HG02623 (cell line): Measurements from ENCODE around the gene CELSR1.

Experiments used
- ATAC-seq: cut with Tn5 transposase; IDR thresholded peaks from one replicate; pipeline ENCODE4 v1.9.1; 2021; ENCODE audit warnings: moderate library complexity; ENCODE audit not compliant: unreplicated experiment

CELSR1 gene, protein sequence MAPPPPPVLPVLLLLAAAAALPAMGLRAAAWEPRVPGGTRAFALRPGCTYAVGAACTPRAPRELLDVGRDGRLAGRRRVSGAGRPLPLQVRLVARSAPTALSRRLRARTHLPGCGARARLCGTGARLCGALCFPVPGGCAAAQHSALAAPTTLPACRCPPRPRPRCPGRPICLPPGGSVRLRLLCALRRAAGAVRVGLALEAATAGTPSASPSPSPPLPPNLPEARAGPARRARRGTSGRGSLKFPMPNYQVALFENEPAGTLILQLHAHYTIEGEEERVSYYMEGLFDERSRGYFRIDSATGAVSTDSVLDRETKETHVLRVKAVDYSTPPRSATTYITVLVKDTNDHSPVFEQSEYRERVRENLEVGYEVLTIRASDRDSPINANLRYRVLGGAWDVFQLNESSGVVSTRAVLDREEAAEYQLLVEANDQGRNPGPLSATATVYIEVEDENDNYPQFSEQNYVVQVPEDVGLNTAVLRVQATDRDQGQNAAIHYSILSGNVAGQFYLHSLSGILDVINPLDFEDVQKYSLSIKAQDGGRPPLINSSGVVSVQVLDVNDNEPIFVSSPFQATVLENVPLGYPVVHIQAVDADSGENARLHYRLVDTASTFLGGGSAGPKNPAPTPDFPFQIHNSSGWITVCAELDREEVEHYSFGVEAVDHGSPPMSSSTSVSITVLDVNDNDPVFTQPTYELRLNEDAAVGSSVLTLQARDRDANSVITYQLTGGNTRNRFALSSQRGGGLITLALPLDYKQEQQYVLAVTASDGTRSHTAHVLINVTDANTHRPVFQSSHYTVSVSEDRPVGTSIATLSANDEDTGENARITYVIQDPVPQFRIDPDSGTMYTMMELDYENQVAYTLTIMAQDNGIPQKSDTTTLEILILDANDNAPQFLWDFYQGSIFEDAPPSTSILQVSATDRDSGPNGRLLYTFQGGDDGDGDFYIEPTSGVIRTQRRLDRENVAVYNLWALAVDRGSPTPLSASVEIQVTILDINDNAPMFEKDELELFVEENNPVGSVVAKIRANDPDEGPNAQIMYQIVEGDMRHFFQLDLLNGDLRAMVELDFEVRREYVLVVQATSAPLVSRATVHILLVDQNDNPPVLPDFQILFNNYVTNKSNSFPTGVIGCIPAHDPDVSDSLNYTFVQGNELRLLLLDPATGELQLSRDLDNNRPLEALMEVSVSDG (N-terminal part only)

GRCh38 chr22:46537225-46537945, at the start of gene CELSR1:
TSS of gene CELSR1 (minus strand) at chr22:46537620. CDS start at chr22:46537170, 450 bp downstream.
- ATAC-seq, result no peak

- ATAC-seq, result no peak
Observed at GRCh38 chr22:46587061-46587460, 49.6 kb upstream of the CELSR1 start.

DNA sequence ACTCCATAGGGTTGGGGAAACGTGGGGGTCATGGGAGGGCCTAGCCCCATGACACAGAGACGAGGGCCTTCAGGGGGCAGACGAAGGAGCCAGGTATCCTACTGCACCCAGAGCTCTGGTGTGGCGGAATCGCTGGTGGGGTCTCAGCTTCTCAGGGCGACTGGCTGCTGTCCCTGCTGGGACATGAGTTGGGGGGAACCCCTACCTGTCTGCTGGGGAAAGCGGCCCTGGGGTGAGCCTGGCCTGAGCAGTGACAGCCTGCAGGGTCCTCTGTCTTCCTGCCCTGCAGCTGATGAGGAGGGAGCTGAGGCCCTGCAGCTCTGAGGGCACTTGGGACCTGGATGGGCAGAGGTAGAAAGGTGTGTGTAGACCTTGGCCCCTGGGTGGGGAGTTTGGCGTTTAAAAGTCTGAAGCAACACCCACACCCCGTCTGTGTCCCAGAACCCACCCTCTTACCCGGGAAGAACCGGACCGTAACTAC, 49.2 kb upstream of the CELSR1 start:
- ATAC-seq, result no peak

DNA sequence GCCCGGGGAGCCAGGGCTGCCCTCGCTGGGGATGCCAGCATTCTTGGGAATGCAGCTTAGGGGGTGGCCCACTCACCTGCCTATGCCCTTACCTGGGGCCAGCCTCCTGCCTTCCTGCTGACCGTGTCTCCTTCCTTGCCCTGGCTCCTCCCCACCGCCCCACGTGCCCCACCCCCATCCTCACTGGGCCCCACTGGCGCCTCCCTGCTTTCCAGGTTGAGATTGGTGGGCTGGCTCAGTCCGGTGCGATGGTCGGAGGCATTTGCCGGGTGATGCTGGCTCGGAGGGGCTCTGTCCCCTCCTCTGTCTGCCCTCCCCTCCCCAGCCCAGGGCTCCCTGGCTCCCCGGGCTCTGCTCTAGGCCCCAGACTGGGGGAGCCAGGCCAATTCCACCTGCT, 48.7 kb upstream of the CELSR1 start:
- no peak for ATAC-seq

GRCh38 chr22:46585340-46586122, 48.1 kb upstream of the CELSR1 start:
- ATAC-seq, result no peak

GRCh38 chr22:46584081-46584921, 46.9 kb upstream of the CELSR1 start:
- ATAC-seq, result no peak

DNA sequence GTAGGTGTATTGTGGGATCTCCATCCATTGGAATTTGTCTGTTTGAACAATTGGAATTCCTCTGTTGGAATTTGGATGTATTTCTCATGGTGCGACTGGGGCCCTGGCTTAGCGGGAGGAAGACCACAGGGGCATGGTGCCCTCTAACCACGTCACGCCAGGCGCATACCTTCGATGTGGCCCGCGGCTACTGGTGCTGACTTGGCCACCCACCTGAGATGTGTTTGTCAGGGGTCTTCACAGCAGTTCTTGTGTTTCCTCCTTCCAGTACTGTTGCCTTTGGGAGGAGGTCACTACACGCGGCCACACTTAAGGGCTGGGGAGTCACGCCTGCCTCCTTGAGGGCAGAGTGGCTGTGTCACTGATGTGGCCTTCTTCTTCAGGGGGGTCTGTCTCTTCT, 46.2 kb upstream of the CELSR1 start:
- no peak for ATAC-seq

DNA sequence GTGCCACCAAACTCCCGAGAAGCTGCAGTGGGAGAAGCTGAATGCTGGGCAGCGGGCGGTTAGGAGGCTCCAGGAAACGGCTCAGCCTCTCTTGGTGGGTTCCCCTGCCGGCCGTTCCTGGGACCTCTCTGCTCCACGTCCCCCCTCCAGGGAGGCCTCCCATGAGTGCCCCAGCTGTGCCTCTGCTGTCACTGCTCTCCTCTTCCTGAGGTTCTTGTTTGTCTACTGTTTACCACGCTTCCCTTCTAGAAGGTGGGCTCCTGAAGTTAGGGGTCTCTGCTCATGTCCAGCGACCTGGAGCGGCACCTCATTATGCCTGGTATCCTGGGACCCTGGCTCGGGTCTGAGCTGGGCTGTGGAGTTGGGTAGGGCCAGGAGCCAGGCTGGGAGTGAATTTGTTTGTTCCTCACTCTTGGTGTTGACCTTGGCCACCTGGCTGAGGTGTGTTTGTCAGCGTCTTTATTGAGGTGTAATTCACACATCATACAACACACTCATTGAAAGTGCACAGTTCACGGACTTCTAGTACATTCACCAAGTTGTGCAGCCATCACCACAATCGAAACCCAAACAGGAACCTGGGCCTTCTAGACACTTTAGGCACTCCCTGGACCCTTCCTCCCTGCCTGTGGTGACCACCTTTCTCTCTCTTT, 45.0 kb upstream of the CELSR1 start:
- ATAC-seq, result no peak

GRCh38 chr22:46581538-46582244, 44.3 kb upstream of the CELSR1 start:
- ATAC-seq, result no peak

DNA sequence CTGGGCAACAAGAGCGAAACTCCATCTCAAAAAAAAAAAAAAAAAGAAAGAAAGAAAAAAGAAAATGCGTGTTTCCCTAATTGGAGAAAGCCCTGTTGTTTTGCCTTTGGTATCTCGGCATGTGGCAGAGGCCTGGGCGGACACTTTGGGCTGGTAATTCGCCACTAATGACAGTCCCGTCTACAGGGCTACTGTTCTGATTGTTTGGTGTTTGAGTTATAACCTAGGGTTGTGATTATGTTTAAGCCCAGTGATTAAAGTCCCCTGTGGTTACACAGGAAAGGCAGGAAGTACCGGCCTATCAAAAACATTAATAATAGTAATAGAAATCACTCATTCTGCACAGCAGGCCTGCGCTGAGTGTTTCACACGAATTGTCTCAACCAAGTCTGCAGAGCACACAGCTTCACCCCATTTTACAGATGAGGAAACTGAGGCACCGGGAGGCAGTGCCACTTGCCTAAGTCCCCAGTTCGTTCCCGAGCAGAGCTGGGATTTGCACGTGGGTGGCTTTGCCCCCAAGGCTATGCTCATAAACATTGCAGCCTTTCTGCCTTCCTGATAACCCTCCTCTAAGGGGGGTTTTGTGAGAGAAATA, 43.6 kb upstream of the CELSR1 start:
- ATAC-seq, result no peak

GRCh38 chr22:46579751-46580449, 42.5 kb upstream of the CELSR1 start:
- no peak for ATAC-seq

DNA sequence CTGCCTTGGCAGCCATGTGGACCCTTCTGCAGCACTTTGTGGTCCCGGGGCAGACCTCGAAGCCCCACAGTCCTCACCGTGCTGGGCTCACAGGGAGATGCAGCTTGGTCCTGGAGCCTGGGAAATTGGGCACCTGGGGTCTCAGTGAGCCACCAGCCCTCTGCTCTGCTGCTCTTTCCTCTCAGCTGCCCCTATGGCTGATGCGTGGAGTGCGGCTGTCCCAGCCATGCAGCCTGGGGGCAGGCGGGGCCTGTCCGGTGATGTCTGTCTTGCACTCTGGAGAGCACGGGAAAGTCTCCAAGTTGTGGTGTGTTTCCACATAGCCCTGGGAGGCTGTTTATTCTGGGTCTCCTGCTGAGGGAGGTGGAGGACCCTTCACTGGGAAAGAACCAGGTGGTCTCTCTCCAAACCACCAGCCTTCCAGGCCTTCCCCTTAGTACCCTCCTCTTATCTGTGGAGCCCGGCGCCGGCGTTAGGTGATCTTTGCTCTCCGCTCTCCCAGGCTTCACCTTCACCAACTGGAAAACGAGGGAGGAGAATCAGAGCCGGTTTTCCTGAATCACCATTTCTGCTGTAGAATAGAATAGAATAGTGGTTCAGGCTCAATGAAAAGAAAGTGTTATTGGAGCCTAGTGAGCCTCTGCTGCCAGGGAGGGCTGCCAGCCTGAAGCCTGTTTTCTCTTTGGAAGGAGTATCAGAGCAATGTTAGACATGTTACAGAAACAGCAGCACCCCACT, 41.6 kb upstream of the CELSR1 start:
- ATAC-seq, result no peak

DNA sequence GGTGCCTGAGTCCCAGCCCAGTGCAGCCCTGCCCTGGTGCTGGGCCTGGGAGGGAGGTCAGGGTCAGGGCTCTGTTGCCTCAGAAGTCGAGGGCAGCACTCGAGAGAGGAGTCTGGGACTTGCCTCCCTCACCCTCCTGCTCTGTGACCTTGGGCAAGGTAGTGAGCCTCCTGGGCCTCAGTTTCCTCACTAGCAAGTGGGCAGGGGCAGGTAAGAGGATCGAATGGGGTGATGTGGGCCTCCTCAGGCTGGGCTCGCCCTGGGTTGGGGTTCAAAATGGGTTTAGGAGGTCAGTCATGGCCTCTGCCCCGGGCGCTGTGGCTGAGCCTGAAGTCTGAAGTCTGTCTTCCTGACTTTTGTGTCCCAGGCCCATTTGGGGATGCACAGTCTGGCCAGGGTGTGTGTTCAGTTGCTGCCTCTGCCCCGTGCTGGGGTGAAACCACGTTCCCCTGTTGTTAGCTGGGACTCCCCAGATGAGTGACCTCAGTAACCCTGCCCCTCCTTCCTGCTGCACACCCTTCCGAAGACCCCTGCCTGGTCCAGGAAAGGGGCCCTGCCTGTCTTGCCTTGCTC, 40.9 kb upstream of the CELSR1 start:
- ATAC-seq, result no peak

DNA sequence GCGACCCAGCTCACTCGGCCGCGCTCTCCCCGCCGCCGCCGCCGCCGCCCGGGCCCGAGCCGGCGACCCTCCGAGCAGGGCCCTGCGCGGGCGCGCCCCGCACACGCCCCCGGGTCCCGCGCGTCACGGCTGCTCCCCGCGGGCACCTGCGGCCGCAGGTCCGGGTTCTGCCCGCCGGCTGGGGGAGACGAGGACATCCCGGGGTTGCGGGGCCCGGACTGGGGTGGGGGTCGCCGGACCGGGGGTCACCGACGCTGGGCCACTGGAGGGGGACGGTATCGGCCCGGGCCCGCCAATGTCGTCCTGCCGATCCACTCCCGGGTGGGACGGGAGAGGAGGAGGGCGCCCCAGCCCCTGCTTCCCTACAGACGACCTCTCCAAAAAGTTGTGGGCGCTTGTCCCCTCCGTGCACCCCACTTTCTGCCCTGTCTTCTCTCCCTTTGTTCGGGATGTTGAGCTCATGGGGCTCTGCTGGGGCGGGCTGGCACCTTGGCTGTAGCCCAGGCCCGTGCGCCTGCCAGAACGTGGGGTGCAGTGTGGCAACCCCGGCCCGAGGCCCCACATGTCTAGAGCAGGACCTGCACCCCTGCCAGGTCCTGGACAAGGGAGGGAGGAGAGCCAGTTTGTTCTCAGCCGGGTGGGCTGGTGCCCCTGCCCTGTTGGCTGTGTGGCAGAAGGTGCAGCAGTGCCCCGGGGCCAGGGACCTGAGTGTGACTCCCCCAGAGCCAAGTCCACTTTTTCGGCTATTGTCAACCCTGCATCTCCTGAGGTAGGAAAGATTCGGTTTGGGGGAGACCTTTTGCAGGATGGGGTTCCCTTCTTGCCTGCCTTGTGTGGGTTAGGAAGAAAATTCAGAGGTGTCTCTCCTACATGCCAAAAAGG, 40.2 kb upstream of the CELSR1 start:
- no peak for ATAC-seq
